B cell (primary cell): Measurements from ENCODE around the gene MRPL19. TPM values are rescaled to one million over a fixed set of nuclear protein-coding genes. Genes with fewer than 3 reads are reported as not detected.

Experiments
- ATAC-seq: fragments of 200-7000 bp; cut with Tn5 transposase; one replicate; pipeline ENCODE4 v1.10.0; 2021; ENCODE audit warnings: low read depth, mild to moderate bottlenecking, moderate number of reproducible peaks, moderate library complexity
- CTCF ChIA-PET: fragments of 350-600 bp; sonication (Branson Sonifier 250); formaldehyde crosslinking; loops from one replicate; lab custom pipeline; 2021; ENCODE audit warnings: antibody characterized with exemption, inconsistent platforms; lab: Charles Lee
- POLR2A ChIA-PET: fragments of 350-600 bp; sonication (Branson Sonifier 250); formaldehyde crosslinking; loops from one replicate; lab custom pipeline; 2021; ENCODE audit warnings: antibody characterized with exemption; lab: Charles Lee
- DNase-seq: peaks from one replicate; pipeline ENCODE4 v3.0.0; 2013
- H2AFZ ChIP-seq: 2 replicates; pipeline ENCODE4 v1.6.1; 2012; ENCODE audit warnings: mild to moderate bottlenecking, low read depth, low read length; ENCODE audit not compliant: insufficient read depth, poor library complexity, severe bottlenecking
- H3K27ac ChIP-seq, 2 donors: 1 replicate in 1 of 2; 2 replicates in 1 of 2; pipeline ENCODE4 v1.5.1; 2012 to 2013; ENCODE audit warnings: low read length in 2 of 2, mild to moderate bottlenecking in 2 of 2, moderate library complexity in 1 of 2
- H3K27me3 ChIP-seq, 4 experiments: fragments of 200-600 bp in 1 of 4; sonication (generic) in 1 of 4; replicated peaks in 1 of 4; 1 replicate in 2 of 4; 2 replicates in 2 of 4; pipeline versions ENCODE4 v1.6.1 to v1.7.0; 2013 to 2016; ENCODE audit warnings: low read length in 3 of 4, mild to moderate bottlenecking in 2 of 4, mixed read lengths in 1 of 4, moderate library complexity in 1 of 4; ENCODE audit not compliant: insufficient read depth in 4 of 4, control insufficient read depth in 3 of 4; ENCODE audit errors: control extremely low read depth in 1 of 4
- H3K36me3 ChIP-seq, 2 experiments: replicated peaks in 1 of 2; 1 replicate in 1 of 2; 2 replicates in 1 of 2; pipeline versions ENCODE4 v1.6.1 to v1.7.1; 2013; ENCODE audit warnings: low read length in 1 of 2; ENCODE audit not compliant: insufficient read depth in 2 of 2, control insufficient read depth in 1 of 2; ENCODE audit errors: control extremely low read depth in 1 of 2, extremely low read depth in 1 of 2
- H3K4me1 ChIP-seq, 2 donors: fragments of 200-600 bp in 1 of 2; sonication (generic) in 1 of 2; 1 replicate in 1 of 2; 2 replicates in 1 of 2; pipeline versions ENCODE4 v1.5.1 to v1.6.1; 2013 to 2017; ENCODE audit warnings: low read length in 2 of 2; ENCODE audit not compliant: control insufficient read depth in 2 of 2, insufficient read depth in 2 of 2
- H3K4me2 ChIP-seq: replicated peaks from 2 replicates; pipeline ENCODE3; 2012; ENCODE audit warnings: mild to moderate bottlenecking, low read depth, low read length; ENCODE audit not compliant: poor library complexity, severe bottlenecking
- H3K4me3 ChIP-seq, 5 experiments: fragments of 200-600 bp in 1 of 5; sonication (generic) in 1 of 5; 1 replicate in 3 of 5; 2 replicates in 2 of 5; pipeline versions ENCODE4 v1.5.1 to v1.7.0; 2011 to 2016; ENCODE audit warnings: low read length in 4 of 5, mild to moderate bottlenecking in 4 of 5, low read depth in 2 of 5, control low read depth in 1 of 5, moderate library complexity in 1 of 5; ENCODE audit not compliant: insufficient read depth in 1 of 5; ENCODE audit errors: control extremely low read depth in 1 of 5, extremely low read depth in 1 of 5
- H3K79me2 ChIP-seq: fragments of 200-600 bp; sonication (generic); one replicate; pipeline ENCODE4 v1.6.0; 2016; ENCODE audit warnings: low read length; ENCODE audit not compliant: control insufficient read depth, insufficient read depth
- H3K9ac ChIP-seq: fragments of 200-600 bp; sonication (generic); 2 replicates; pipeline ENCODE4 v1.6.1; 2017; ENCODE audit warnings: mild to moderate bottlenecking, low read length, moderate library complexity
- H3K9me3 ChIP-seq, 3 donors: one replicate each; pipeline versions ENCODE4 v1.6.1 to v1.7.1; 2013; ENCODE audit warnings: low read length in 2 of 3; ENCODE audit not compliant: control insufficient read depth in 2 of 3, insufficient read depth in 1 of 3; ENCODE audit errors: control extremely low read depth in 1 of 3
- H4K20me1 ChIP-seq: 2 replicates; pipeline ENCODE4 v1.6.0; 2012; ENCODE audit warnings: mild to moderate bottlenecking, low read length; ENCODE audit not compliant: insufficient read depth, control insufficient read depth, poor library complexity, severe bottlenecking
- H3K27ac Mint-ChIP-seq: one replicate; pipeline ENCODE4 v1.8.0; 2021; ENCODE audit warnings: mixed read lengths
- H3K27me3 Mint-ChIP-seq: one replicate; pipeline ENCODE4 v1.8.0; 2021; ENCODE audit warnings: mixed read lengths
- H3K4me1 Mint-ChIP-seq: one replicate; pipeline ENCODE4 v1.8.0; 2021; ENCODE audit warnings: mixed read lengths
- H3K4me3 Mint-ChIP-seq: one replicate; pipeline ENCODE4 v1.8.0; 2021; ENCODE audit warnings: mixed read lengths
- H3K9me3 Mint-ChIP-seq: one replicate; pipeline ENCODE4 v1.8.0; 2022; ENCODE audit warnings: mixed read lengths; ENCODE audit not compliant: insufficient read depth
- CTCF ChIP-seq: fragments of 200-600 bp; IDR thresholded peaks from one replicate; pipeline ENCODE4 v1.8.0; 2022; ENCODE audit warnings: antibody characterized with exemption, mild to moderate bottlenecking
- EZH2 ChIP-seq: IDR thresholded peaks from 2 replicates; pipeline ENCODE4 v1.6.1; 2012; ENCODE audit warnings: borderline replicate concordance, low read depth, mild to moderate bottlenecking, moderate library complexity, low read length; ENCODE audit not compliant: insufficient read depth, poor library complexity, severe bottlenecking
- WGBS: methylation state at CpG from one replicate; pipeline ENCODE4 v1.1.5; 2013; ENCODE audit warnings: missing lambda C conversion rate; ENCODE audit not compliant: insufficient coverage; 5-methylcytosine and 5-hydroxymethylcytosine counted together
- intact Hi-C: fragments of 100-400 bp; cut with micrococcal nuclease; formaldehyde crosslinking; loops from one replicate; pipeline ENCODE4 v1.10.0; 2022
- polyA plus RNA-seq: library from polyadenylated mRNA; depleted of rRNA; stranded (reverse); fragments of >200 nt; gene quantifications from 2 replicates; pipeline ENCODE4 v1.2.3, GENCODE V29; 2012
- total RNA-seq, 2 donors: library from RNA; stranded (reverse); fragments of 120-200 nt in 1 of 2; gene quantifications; 1 replicate in 1 of 2; 2 replicates in 1 of 2; pipeline versions ENCODE4 v1.2.3 to v1.2.4, GENCODE V29; 2013 to 2022

Gene MRPL19
- total and polyA plus RNA-seq, 2 donors (not counting 1 experiment from before 2014, with no cell fraction given), result 3.4 to 28.4 TPM

GRCh38 chr2:75656563-75656962 lies 10.0 kb downstream of the MRPL19 start:
- ChIA-PET POLR2A (no interaction called here), CTCF (interaction anchor here (1.6 to 3.0 kb wide), 2 partner anchors 15 to 29 kb away, joined by 5 to 15 read pairs; no protein-coding TSS in a partner anchor)
- H4K20me1 ChIP-seq, result no peaks in the 10 kb centered on the region
- no peak overlapping the region for H3K4me2 ChIP-seq
- intact Hi-C loops, result no loop called here
- Mint-ChIP-seq H3K27me3 (no peaks in the 10 kb centered on the region), H3K4me3 (no peak overlapping the region), H3K4me1 (peaks cover 4% of the 10 kb centered on the region), H3K9me3 (peaks cover 11% of the 10 kb centered on the region), H3K27ac (no peak overlapping the region)
- no peaks in the 10 kb centered on the region for H3K27me3 ChIP-seq
- H3K9me3 ChIP-seq, result peaks cover 0 to 11% (median 3%) of the 10 kb centered on the region in 3 donors
- peaks cover 12 to 85% of the 10 kb centered on the region in 2 experiments for H3K36me3 ChIP-seq
- TF ChIP-seq CTCF, result no peak
- TF ChIP-seq EZH2, result no peak
- H3K4me1 ChIP-seq, result no peaks in the 10 kb centered on the region
- no peak for ATAC-seq
- WGBS, result no CpG with 5 or more reads among the region's 1 CpG
- no peak for DNase-seq
- peaks cover 9% of the 10 kb centered on the region for H3K79me2 ChIP-seq
- H3K27ac ChIP-seq, result no peak overlapping the region
- no peak overlapping the region for H2AFZ ChIP-seq
- no peak overlapping the region for H3K4me3 ChIP-seq
- H3K9ac ChIP-seq, result no peak overlapping the region

GRCh38 chr2:75657798-75658197 lies 11.2 kb downstream of the MRPL19 start:
- Histone ChIP-seq H3K27me3 (no peaks in the 10 kb centered on the region), H3K9ac (no peak overlapping the region), H3K36me3 (peaks cover 12 to 81% of the 10 kb centered on the region in 2 experiments), H3K4me3 (no peak overlapping the region), H3K4me1 (no peaks in the 10 kb centered on the region), H3K9me3 (peaks cover 0 to 11% (median 3%) of the 10 kb centered on the region in 3 donors), H3K79me2 (peaks cover 9% of the 10 kb centered on the region), H2AFZ (no peak overlapping the region), H3K4me2 (no peak overlapping the region), H4K20me1 (no peaks in the 10 kb centered on the region), H3K27ac (no peak overlapping the region)
- peaks cover 4% of the 10 kb centered on the region for H3K4me1 Mint-ChIP-seq
- intact Hi-C loops, result no loop called here
- ChIA-PET CTCF (interaction anchor here (0.6 to 1.1 kb wide), 2 partner anchors 19 to 97 kb away, joined by 3 read pairs; partner anchors contain the start of gene EVA1A), POLR2A (interaction anchor here (0.6 kb wide), 1 partner anchor 9 kb away, joined by 5 read pairs; no protein-coding TSS in a partner anchor)
- ATAC-seq (no peak), DNase-seq (no peak)
- no peak for TF ChIP-seq CTCF
- no peak overlapping the region for H3K27ac Mint-ChIP-seq
- H3K9me3 Mint-ChIP-seq, result peaks cover 11% of the 10 kb centered on the region
- H3K27me3 Mint-ChIP-seq, result no peaks in the 10 kb centered on the region
- no peak overlapping the region for H3K4me3 Mint-ChIP-seq
